AG10803 (cell line): ENCODE data around the gene NOTUM.

Experiments
- DNase-seq: peaks from one replicate; pipeline ENCODE4 v3.0.0; 2010; ENCODE audit warnings: low read depth
- H3K4me3 ChIP-seq: 2 replicates; pipeline ENCODE4 v1.5.1; 2011; ENCODE audit warnings: mild to moderate bottlenecking, low read length, control low read depth
- CTCF ChIP-seq: conservative IDR thresholded peaks from 2 replicates; pipeline ENCODE4 v1.5.1; 2011; ENCODE audit warnings: mild to moderate bottlenecking, low read length, control low read depth, inconsistent platforms

Gene NOTUM

GRCh38 chr17:82000803-82001570, 40.0 kb upstream of the NOTUM start:
- TF ChIP-seq CTCF: no peak
- no peak overlapping the region for H3K4me3 ChIP-seq
- no peak for DNase-seq

- no peak for TF ChIP-seq CTCF
- no peak overlapping the region for H3K4me3 ChIP-seq
- no peak for DNase-seq
Measured at GRCh38 chr17:81999976-82000802, 39.2 kb upstream of the NOTUM start.

GRCh38 chr17:81999587-81999975, 38.6 kb upstream of the NOTUM start:
- TF ChIP-seq CTCF: no peak
- no peak overlapping the region for H3K4me3 ChIP-seq
- no peak for DNase-seq

GRCh38 chr17:81998691-81999438, 37.9 kb upstream of the NOTUM start:
- no peak for DNase-seq
- H3K4me3 ChIP-seq: no peak overlapping the region
- no peak for TF ChIP-seq CTCF

- no peak for DNase-seq
- TF ChIP-seq CTCF: no peak
Measured at GRCh38 chr17:81998212-81998611, 37.2 kb upstream of the NOTUM start.

GRCh38 chr17:81996757-81997441, 35.9 kb upstream of the NOTUM start:
- TF ChIP-seq CTCF: no peak
- no peak for DNase-seq
- no peak overlapping the region for H3K4me3 ChIP-seq

More at GRCh38 chr17:81998212-81998611, 37.2 kb upstream of the NOTUM start:
- H3K4me3 ChIP-seq: no peak overlapping the region
